K562 (cell line): ENCODE measurements around the gene BTBD10. TPM values are rescaled to one million over a fixed set of nuclear protein-coding genes. Genes with fewer than 3 reads are reported as not detected.

ENCODE experiments used
- ATAC-seq: fragments of 200-7000 bp; cut with Tn5 transposase; 3 replicates; pipeline ENCODE4 v1.9.1; 2020; ENCODE audit warnings: moderate library complexity
- BruUV-seq: library from RNA; stranded (reverse); fragments of 400-500 nt; replicated peaks from 2 replicates; lab custom pipeline; 2021; lab: Mats Ljungman, UMichigan
- CTCF ChIA-PET: fragments of 300-600 bp; formaldehyde crosslinking; extraction: SDS; loops from one replicate; lab custom pipeline; 2021; ENCODE audit warnings: low intra/inter-chr PET ratio; lab: Yijun Ruan, JAX
- POLR2A ChIA-PET: fragments of 300-600, 350-650 bp; sonication (Branson Sonifier 250); formaldehyde crosslinking; extraction: SDS; loops from one replicate; lab custom pipeline; 2021; ENCODE audit warnings: antibody characterized with exemption, inconsistent platforms; lab: Yijun Ruan, JAX
- DNase-seq, 4 experiments: peaks; one replicate each; pipeline versions ENCODE4 v3.0.0 to v3.0.0-alpha.2; 2011 to 2018; ENCODE audit warnings: low spot score in 3 of 4, mixed read lengths in 3 of 4; ENCODE audit errors: extremely low read depth in 1 of 4
- FAIRE-seq: peaks from 2 replicates; lab custom pipeline; 2011; peaks lifted over from hg19 to GRCh38; lab: Jason Lieb, UNC
- H2AFZ ChIP-seq: 2 replicates; pipeline ENCODE4 v1.6.0; 2011; ENCODE audit warnings: low read depth, low read length, control low read depth, inconsistent platforms
- H3K27ac ChIP-seq: fragments of 200-600 bp; 3 replicates; pipeline ENCODE4 v1.8.0; 2011; ENCODE audit warnings: low read depth, mild to moderate bottlenecking, control low read depth, inconsistent platforms, low read length, moderate library complexity, mixed read lengths; ENCODE audit errors: extremely low read depth
- H3K27me3 ChIP-seq, 2 experiments: fragments of 300-600 bp in 1 of 2; 2 replicates in 1 of 2; 3 replicates in 1 of 2; pipeline versions ENCODE4 v1.6.0 to v1.8.0; 2011; ENCODE audit warnings: inconsistent platforms in 2 of 2, low read length in 2 of 2, mild to moderate bottlenecking in 1 of 2, mixed read lengths in 1 of 2, moderate library complexity in 1 of 2; ENCODE audit not compliant: control insufficient read depth in 2 of 2, insufficient read depth in 2 of 2
- H3K36me3 ChIP-seq: fragments of 300-600 bp; 3 replicates; pipeline ENCODE4 v1.8.0; 2011; ENCODE audit warnings: mild to moderate bottlenecking, low read length, inconsistent platforms; ENCODE audit not compliant: control insufficient read depth, insufficient read depth
- H3K4me1 ChIP-seq, 2 experiments: fragments of 200-600 bp in 1 of 2; replicated peaks in 1 of 2; 2 replicates in 1 of 2; 3 replicates in 1 of 2; pipeline versions ENCODE4 v1.5.1 to v1.8.0; 2011; ENCODE audit warnings: inconsistent platforms in 2 of 2, low read length in 2 of 2, mild to moderate bottlenecking in 1 of 2, mixed read lengths in 1 of 2, moderate library complexity in 1 of 2; ENCODE audit not compliant: control insufficient read depth in 2 of 2, insufficient read depth in 2 of 2
- H3K4me2 ChIP-seq: 2 replicates; pipeline ENCODE4 v1.6.1; 2011; ENCODE audit warnings: low read length, control low read depth, inconsistent platforms, mixed read lengths; ENCODE audit not compliant: insufficient read depth
- H3K4me3 ChIP-seq: fragments of 200-600 bp; sonication (generic), shearing (Covaris generic); 2 replicates; pipeline ENCODE4 v1.5.1; 2016; ENCODE audit warnings: control low read depth, inconsistent platforms
- H3K79me2 ChIP-seq: fragments of 200-600 bp; 3 replicates; pipeline ENCODE4 v1.8.0; 2011; ENCODE audit warnings: low read length, inconsistent platforms; ENCODE audit not compliant: control insufficient read depth, insufficient read depth
- H3K9ac ChIP-seq, 2 experiments: 2 replicates each; pipeline versions ENCODE4 v1.6.0 to v1.6.1; 2011; ENCODE audit warnings: low read depth in 2 of 2, low read length in 2 of 2, control low read depth in 1 of 2, inconsistent platforms in 1 of 2, mild to moderate bottlenecking in 1 of 2, mixed read lengths in 1 of 2; ENCODE audit not compliant: insufficient read depth in 1 of 2
- H3K9me1 ChIP-seq: one replicate; pipeline ENCODE4 v1.6.0; 2011; ENCODE audit warnings: inconsistent platforms, mild to moderate bottlenecking, low read length, moderate library complexity; ENCODE audit not compliant: control insufficient read depth, insufficient read depth
- H3K9me3 ChIP-seq: replicated peaks from 2 replicates; pipeline ENCODE4 v1.5.1; 2011; ENCODE audit warnings: low read depth, low read length, inconsistent platforms; ENCODE audit not compliant: control insufficient read depth, insufficient read depth
- H4K20me1 ChIP-seq: replicated peaks from 2 replicates; pipeline ENCODE4 v1.6.1; 2011; ENCODE audit warnings: low read length, inconsistent platforms, mixed read lengths; ENCODE audit not compliant: control insufficient read depth, insufficient read depth
- CBX3 ChIP-seq, 2 experiments: IDR thresholded peaks; 1 replicate in 1 of 2; 2 replicates in 1 of 2; pipeline ENCODE4 v1.6.1; 2012; ENCODE audit warnings: inconsistent platforms in 2 of 2, low read length in 2 of 2, borderline replicate concordance in 1 of 2, control low read depth in 1 of 2
- CEBPB ChIP-seq: fragments of 450-650 bp; IDR thresholded peaks from 2 replicates; pipeline ENCODE4 v1.6.1; 2016; ENCODE audit warnings: missing genetic modification characterization, missing compliant biosample characterization
- FOXJ2 ChIP-seq: fragments of 200-800 bp; sonication (Bioruptor generic); IDR thresholded peaks from 2 replicates; pipeline ENCODE4 v1.6.1; 2016; ENCODE audit warnings: missing genetic modification characterization, missing compliant biosample characterization
- GATAD2A ChIP-seq: fragments of 450-650 bp; IDR thresholded peaks from 2 replicates; pipeline ENCODE4 v1.6.1; 2017
- KDM4B ChIP-seq, 2 experiments: fragments of 450-650 bp in 1 of 2; sonication (generic) in 1 of 2; IDR thresholded peaks; 2 replicates each; pipeline ENCODE4 v1.6.1; 2016 to 2017; ENCODE audit warnings: borderline replicate concordance in 2 of 2, antibody characterized with exemption in 1 of 2, low read depth in 1 of 2, mild to moderate bottlenecking in 1 of 2
- RAD21 ChIP-seq, 2 experiments: fragments of 250-450 bp in 1 of 2; fragments of 450-650 bp in 1 of 2; sonication (Bioruptor Pico) in 1 of 2; formaldehyde crosslinking in 1 of 2; IDR thresholded peaks in 1 of 2; conservative IDR thresholded peaks in 1 of 2; 2 replicates each; pipeline versions ENCODE4 v1.4.0 to v1.8.0; 2020 to 2022; ENCODE audit warnings: mild to moderate bottlenecking in 2 of 2, moderate library complexity in 1 of 2
- SPI1 ChIP-seq: IDR thresholded peaks from 2 replicates; pipeline ENCODE4 v1.6.1; 2011; ENCODE audit warnings: low read depth, low read length, control low read depth, borderline replicate concordance
- ZBTB34 ChIP-seq: fragments of 250-450 bp; sonication (Bioruptor Pico); IDR thresholded peaks from 2 replicates; pipeline ENCODE4 v1.8.0; 2021; ENCODE audit warnings: mild to moderate bottlenecking, moderate library complexity
- ZFP1 ChIP-seq: fragments of 450-650 bp; formaldehyde crosslinking; IDR thresholded peaks from 2 replicates; pipeline ENCODE4 v1.4.0; 2020; ENCODE audit warnings: mild to moderate bottlenecking, mixed read lengths
- ZFP91 ChIP-seq: sonication (generic); formaldehyde crosslinking; IDR thresholded peaks from 2 replicates; pipeline ENCODE4 v1.8.0; 2022; ENCODE audit warnings: mild to moderate bottlenecking, missing genetic modification reagents
- ZFX ChIP-seq: sonication (generic); formaldehyde crosslinking; IDR thresholded peaks from 2 replicates; pipeline ENCODE4 v1.8.0; 2022; ENCODE audit warnings: mild to moderate bottlenecking, missing genetic modification reagents, moderate library complexity
- ZNF12 ChIP-seq: sonication (generic); formaldehyde crosslinking; IDR thresholded peaks from 2 replicates; pipeline ENCODE4 v1.4.0; 2020; ENCODE audit warnings: mild to moderate bottlenecking, missing genetic modification reagents
- WGBS: fragments of 100-300 bp; shearing (Covaris generic); methylation state at CpG from one replicate; pipeline ENCODE4 v1.1.6; 2016; ENCODE audit warnings: low coverage, mixed read lengths; ENCODE audit not compliant: insufficient coverage; ENCODE audit errors: missing lambda C conversion rate; 5-methylcytosine and 5-hydroxymethylcytosine counted together
- in situ Hi-C: fragments of 300-500 bp; cut with MboI; formaldehyde crosslinking; loops from 4 replicates; pipeline ENCODE4 v1.15.0; 2018; ENCODE audit warnings: inconsistent platforms, mixed read lengths
- intact Hi-C: fragments of 100-400 bp; cut with micrococcal nuclease; formaldehyde crosslinking; loops from 2 replicates; pipeline ENCODE4 v1.14.2; 2022
- polyA plus RNA-seq, 8 experiments: library from polyadenylated mRNA; depleted of rRNA in 4 of 8; stranded (reverse) in 5 of 8; unstranded in 3 of 8; fragments of >200 nt; fragmentation: Nextera tagmentation in 2 of 8; fragmentation: Illumina TruSeq in 1 of 8; extraction: Ambion mirVana in 2 of 8; extraction: Trizol in 1 of 8; gene quantifications; 2 replicates each; pipeline versions ENCODE4 v1.2.1 to v1.2.3, GENCODE V29; 2011 to 2014; ENCODE audit warnings: inconsistent platforms in 1 of 8, missing spikeins in 1 of 8
- total RNA-seq, 7 experiments: library from RNA; depleted of rRNA in 6 of 7; stranded (reverse); fragments of >200 nt in 6 of 7; fragmentation: Illumina TruSeq in 2 of 7; extraction: Trizol in 2 of 7; gene quantifications; 2 replicates each; pipeline versions ENCODE4 v1.2.1 to v1.2.3, GENCODE V29; 2011 to 2021; ENCODE audit warnings: low replicate concordance in 1 of 7

BTBD10 gene
- total and polyA plus RNA-seq, 9 of the 15 experiments (the other 6 are each of a cell fraction or from before 2014, with no cell fraction given): 11.6 to 22.8 (median 16.3) TPM

- TF ChIP-seq RAD21 (CRISPR knock-in tag; conservative IDR thresholded peaks at IDR 0.05 in 1 of 2, IDR thresholded peaks at IDR 0.05 in 1 of 2) (peak; percentile 21 to 51; a peak in 2 of 4 replicates), KDM4B (IDR thresholded peaks at IDR 0.05; ENCODE audit: borderline replicate concordance in 2 of 2, low read depth in 1 of 2) (no peak)
- TF ChIP-seq, all 486 proteins: peak for 5
Observed at GRCh38 chr11:13465909-13466371, 2.9 kb upstream of the BTBD10 start (continued).

- peak overlapping the region; percentile 86 for H3K4me2 ChIP-seq
- no peaks in the 10 kb centered on the region for H3K9me3 ChIP-seq
- peaks cover 19% of the 10 kb centered on the region for H3K79me2 ChIP-seq
- WGBS: 31% methylated on average over 12 of the region's 12 CpGs
- H4K20me1 ChIP-seq: no peaks in the 10 kb centered on the region
- peak overlapping the region; percentile 90 for H2AFZ ChIP-seq
- FAIRE-seq: peak; percentile 32
- no peaks in the 10 kb centered on the region for H3K36me3 ChIP-seq
- H3K27me3 ChIP-seq: no peaks in the 10 kb centered on the region
- H3K4me3 ChIP-seq: peak overlapping the region; percentile 91
- peak in 2 of 4 experiments; percentile 17 to 34 for DNase-seq
- in situ Hi-C loops: no loop called here
- TF ChIP-seq ZNF12 (CRISPR knock-in tag) (peak; percentile 90), ZBTB34 (no peak), SPI1 (peak; percentile 56; the same call in 1 of the 2 replicates), ZFX (peak; percentile 36; the same call in 1 of the 2 replicates), GATAD2A (no peak), CBX3 (IDR thresholded peaks at IDR 0.05; ENCODE audit: borderline replicate concordance in 1 of 2, low read length in 2 of 2) (no peak), ZFP91 (no peak), CEBPB (0 out of 2 replicates have a peak, but pooled peaks have one; percentile 10), ZFP1 (CRISPR knock-in tag) (peak; percentile 67; the same call in 1 of the 2 replicates), FOXJ2 (tag) (0 out of 2 replicates have a peak, but pooled peaks have one; percentile 41)
- intact Hi-C loops: loop anchor here (10.0 kb wide), 3 partner anchors 109 to 231 kb away; partner anchors contain the start of gene FAR1
- CTCF ChIA-PET: no interaction called here
- POLR2A ChIA-PET: interaction anchor here (0.5 to 1.9 kb wide), 6 partner anchors 8 to 1760 kb away, joined by 3 to 9 read pairs (median 4); no protein-coding TSS in a partner anchor
- peak overlapping the region; percentile 79 for H3K27ac ChIP-seq
- peak overlapping the region; percentile 84 to 87 for H3K9ac ChIP-seq
- no peak; the same call in 2 of the 3 replicates for ATAC-seq
- no peaks in the 10 kb centered on the region for H3K9me1 ChIP-seq
- H3K4me1 ChIP-seq: peaks cover 8 to 14% of the 10 kb centered on the region in 2 experiments
- no TSS peak for BruUV-seq
Observed at GRCh38 chr11:13463779-13464290, 813 bp upstream of the BTBD10 start.
